Mesendoderm (in vitro differentiated cells): ENCODE measurements around the gene FOLR1.
"Not testable (repeated sequence)": the region's sequence is repeated elsewhere in the genome, so short reads cannot be mapped to it uniquely, and the experiment has no call there.

ENCODE experiments used
- DNase-seq: peaks from one replicate; pipeline ENCODE4 v3.0.0; 2013
- H2AK5ac ChIP-seq: 2 replicates; pipeline ENCODE4 v1.6.1; 2013; ENCODE audit warnings: low read length, inconsistent platforms
- H2BK120ac ChIP-seq: 2 replicates; pipeline ENCODE4 v1.6.1; 2013; ENCODE audit warnings: low read depth, mild to moderate bottlenecking, low read length, moderate library complexity, mixed read lengths
- H2BK15ac ChIP-seq: replicated peaks from 2 replicates; pipeline ENCODE4 v1.6.1; 2013; ENCODE audit warnings: low read depth, mild to moderate bottlenecking, moderate library complexity
- H2BK5ac ChIP-seq: 2 replicates; pipeline ENCODE4 v1.6.1; 2013; ENCODE audit warnings: low read length, inconsistent platforms
- H3K18ac ChIP-seq: 2 replicates; pipeline ENCODE4 v1.6.1; 2013; ENCODE audit warnings: mild to moderate bottlenecking, low read length, mixed read lengths
- H3K23ac ChIP-seq: one replicate; pipeline ENCODE4 v1.6.1; 2013; ENCODE audit warnings: low read length
- H3K27ac ChIP-seq: 2 replicates; pipeline ENCODE4 v1.5.1; 2013; ENCODE audit warnings: low read depth, mild to moderate bottlenecking, inconsistent platforms, low read length, moderate library complexity
- H3K27me3 ChIP-seq: 2 replicates; pipeline ENCODE4 v1.6.1; 2013; ENCODE audit warnings: low read length, control low read depth, mild to moderate bottlenecking, inconsistent platforms; ENCODE audit not compliant: insufficient read depth, poor library complexity
- H3K36me3 ChIP-seq: 2 replicates; pipeline ENCODE4 v1.6.1; 2013; ENCODE audit warnings: low read length, inconsistent platforms; ENCODE audit not compliant: control insufficient read depth, insufficient read depth
- H3K4ac ChIP-seq: one replicate; pipeline ENCODE4 v1.6.1; 2013; ENCODE audit warnings: low read depth, mild to moderate bottlenecking, low read length, moderate library complexity
- H3K4me1 ChIP-seq: 2 replicates; pipeline ENCODE4 v1.6.1; 2013; ENCODE audit warnings: low read depth, low read length, inconsistent platforms; ENCODE audit not compliant: control insufficient read depth
- H3K4me2 ChIP-seq: 2 replicates; pipeline ENCODE4 v1.6.1; 2013; ENCODE audit warnings: low read length
- H3K4me3 ChIP-seq: 2 replicates; pipeline ENCODE4 v1.5.1; 2013; ENCODE audit warnings: mild to moderate bottlenecking, low read length
- H3K56ac ChIP-seq: one replicate; pipeline ENCODE4 v1.6.1; 2013; ENCODE audit warnings: low read length
- H3K79me1 ChIP-seq: 2 replicates; pipeline ENCODE4 v1.6.1; 2013; ENCODE audit warnings: low read length, inconsistent platforms
- H3K79me2 ChIP-seq: 2 replicates; pipeline ENCODE4 v1.6.1; 2013; ENCODE audit warnings: mild to moderate bottlenecking, low read length; ENCODE audit not compliant: control insufficient read depth, insufficient read depth
- H3K9ac ChIP-seq: 2 replicates; pipeline ENCODE4 v1.6.1; 2013; ENCODE audit warnings: low read length, inconsistent platforms
- H4K5ac ChIP-seq: one replicate; pipeline ENCODE4 v1.6.1; 2013; ENCODE audit warnings: low read length
- H4K8ac ChIP-seq: one replicate; pipeline ENCODE4 v1.6.1; 2013; ENCODE audit warnings: low read depth, mild to moderate bottlenecking, control low read depth, low read length, moderate library complexity
- WGBS: extraction: QIAGEN DNeasy Blood & Tissue Kit; methylation state at CpG from one replicate; pipeline ENCODE4 v1.1.7; 2013; ENCODE audit warnings: low lambda C conversion rate, missing lambda C conversion rate; ENCODE audit not compliant: insufficient coverage; ENCODE audit errors: extremely low coverage; 5-methylcytosine and 5-hydroxymethylcytosine counted together

The FOLR1 gene

DNA sequence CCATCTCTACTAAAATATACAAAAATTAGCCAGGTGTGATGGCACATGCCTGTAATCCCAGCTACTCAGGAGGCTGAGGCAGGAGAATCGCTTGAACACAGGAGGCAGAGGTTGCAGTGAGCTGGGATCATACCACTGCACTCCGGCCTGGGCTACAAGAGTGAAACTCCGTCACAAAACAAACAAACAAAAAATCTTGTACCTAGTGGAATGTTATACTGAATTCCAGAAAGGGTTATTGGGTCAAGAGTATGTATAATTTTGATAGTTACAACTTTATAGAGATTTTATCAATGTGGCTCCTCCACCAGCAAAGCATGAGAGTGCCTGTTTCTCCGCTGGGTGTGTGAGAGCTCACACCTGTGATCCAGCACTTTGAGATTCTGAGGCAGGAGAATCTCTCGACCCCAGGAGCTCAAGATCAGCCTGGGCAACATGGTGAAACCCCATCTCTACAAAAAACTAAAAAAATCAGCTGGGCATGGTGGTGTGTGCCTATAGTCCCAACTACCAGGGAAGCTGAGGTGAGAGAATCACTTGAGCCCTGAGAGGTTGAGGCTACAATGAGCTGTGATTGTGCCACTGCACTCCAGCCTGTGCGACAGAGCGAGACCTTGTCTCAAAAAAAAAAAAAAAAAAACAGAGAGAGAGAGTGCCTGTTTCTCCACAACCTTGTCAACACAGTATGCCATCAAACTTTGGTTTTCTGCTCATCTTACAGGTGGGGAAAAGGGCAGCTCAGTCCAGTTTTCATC is 12.7 kb upstream of the FOLR1 start:
- DNase-seq: no peak
- Histone ChIP-seq H3K4ac (no peak overlapping the region), H3K18ac (no peak overlapping the region), H3K79me2 (no peaks in the 10 kb centered on the region), H3K23ac (no peak overlapping the region), H3K4me1 (no peaks in the 10 kb centered on the region), H3K4me3 (no peak overlapping the region), H3K4me2 (no peak overlapping the region), H2AK5ac (no peak overlapping the region), H3K27me3 (no peaks in the 10 kb centered on the region), H4K8ac (no peak overlapping the region), H3K36me3 (no peaks in the 10 kb centered on the region), H2BK15ac (no peak overlapping the region), H3K9ac (no peak overlapping the region), H2BK5ac (no peak overlapping the region), H2BK120ac (no peak overlapping the region), H3K56ac (no peak overlapping the region), H3K79me1 (no peaks in the 10 kb centered on the region), H4K5ac (no peak overlapping the region), H3K27ac (no peak overlapping the region)
- no CpG with 5 or more reads among the region's 7 CpGs for WGBS

DNA sequence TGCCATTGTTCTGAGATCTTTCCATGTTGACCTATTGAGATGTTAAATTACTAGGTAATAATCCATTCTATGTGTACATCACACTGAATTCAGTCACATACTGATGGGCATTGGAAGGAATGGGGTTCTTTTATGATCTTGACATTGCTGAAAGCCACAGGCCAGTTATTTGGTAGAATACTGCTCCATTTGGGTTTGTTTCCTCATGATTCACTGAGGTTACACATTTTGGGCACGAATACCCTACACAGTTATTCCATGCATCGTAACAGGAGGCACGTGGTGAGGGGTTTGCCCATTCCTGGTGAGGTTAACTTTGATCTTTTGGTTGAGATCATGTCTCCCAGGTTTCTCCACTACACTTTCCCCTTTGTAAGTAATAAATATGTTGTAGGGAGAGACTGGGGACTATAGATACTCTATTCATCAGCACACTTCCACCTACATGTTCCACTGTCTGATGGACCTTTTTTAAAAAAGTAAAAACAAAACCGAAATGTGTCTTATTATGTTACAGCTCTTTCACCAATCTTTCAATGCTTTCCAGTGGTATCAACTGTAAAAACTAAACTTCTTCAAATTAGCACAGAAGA is 12.0 kb upstream of the FOLR1 start:
- H3K9ac ChIP-seq: no peak overlapping the region
- no peak overlapping the region for H3K4me2 ChIP-seq
- WGBS: no CpG with 5 or more reads among the region's 4 CpGs
- H3K56ac ChIP-seq: no peak overlapping the region
- H2BK5ac ChIP-seq: no peak overlapping the region
- no peaks in the 10 kb centered on the region for H3K27me3 ChIP-seq
- H3K4me1 ChIP-seq: no peaks in the 10 kb centered on the region
- H3K23ac ChIP-seq: no peak overlapping the region
- H3K79me1 ChIP-seq: no peaks in the 10 kb centered on the region
- H3K27ac ChIP-seq: no peak overlapping the region
- no peak overlapping the region for H2AK5ac ChIP-seq
- H3K79me2 ChIP-seq: no peaks in the 10 kb centered on the region
- H3K4ac ChIP-seq: no peak overlapping the region
- H2BK120ac ChIP-seq: no peak overlapping the region
- no peak overlapping the region for H3K4me3 ChIP-seq
- H4K8ac ChIP-seq: no peak overlapping the region
- no peak overlapping the region for H3K18ac ChIP-seq
- no peak overlapping the region for H4K5ac ChIP-seq
- no peaks in the 10 kb centered on the region for H3K36me3 ChIP-seq
- no peak overlapping the region for H2BK15ac ChIP-seq
- no peak for DNase-seq

DNA sequence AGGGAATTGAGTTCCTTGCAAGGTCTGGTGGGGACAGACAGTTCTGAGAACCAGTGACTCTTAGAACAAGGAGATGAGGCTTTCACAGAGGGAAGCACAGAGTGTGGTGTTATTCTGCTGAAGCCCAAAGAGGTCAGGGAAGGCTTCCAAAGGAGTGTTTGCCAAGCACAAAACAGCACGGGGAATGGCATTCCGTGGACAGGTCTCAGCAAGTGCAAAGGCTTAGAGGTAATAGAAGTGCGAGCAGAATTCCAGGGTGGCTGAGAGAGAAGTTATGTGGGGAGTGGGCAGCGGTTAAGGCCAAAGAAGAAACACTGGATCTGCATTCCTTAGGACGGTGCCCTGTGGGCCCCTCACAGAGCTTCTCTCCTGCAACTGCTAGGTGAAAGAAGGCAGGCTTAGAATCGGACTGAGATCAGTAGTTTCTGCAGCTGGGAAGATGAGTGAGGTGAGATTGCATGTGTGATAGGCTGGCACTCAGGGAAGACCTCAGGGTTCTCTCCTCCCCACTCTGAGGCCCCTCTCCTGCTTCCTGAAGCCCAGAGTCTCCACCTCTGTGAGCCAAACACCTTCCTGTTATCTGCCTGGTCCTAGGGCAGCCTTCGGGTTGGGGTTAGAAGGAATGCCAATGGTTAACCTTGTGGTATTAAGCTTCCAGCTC is 10.9 kb upstream of the FOLR1 start:
- not testable (repeated sequence) for H2AK5ac ChIP-seq, H3K9ac ChIP-seq, H3K36me3 ChIP-seq, DNase-seq, H3K4me1 ChIP-seq, H3K4me3 ChIP-seq, H4K5ac ChIP-seq, H3K27me3 ChIP-seq, H3K79me2 ChIP-seq, H3K4me2 ChIP-seq, H3K4ac ChIP-seq, H3K56ac ChIP-seq, H2BK120ac ChIP-seq, H3K18ac ChIP-seq, H3K79me1 ChIP-seq, H3K23ac ChIP-seq, H4K8ac ChIP-seq, H2BK15ac ChIP-seq, H2BK5ac ChIP-seq, H3K27ac ChIP-seq
- WGBS: no CpG with 5 or more reads among the region's 7 CpGs

DNA sequence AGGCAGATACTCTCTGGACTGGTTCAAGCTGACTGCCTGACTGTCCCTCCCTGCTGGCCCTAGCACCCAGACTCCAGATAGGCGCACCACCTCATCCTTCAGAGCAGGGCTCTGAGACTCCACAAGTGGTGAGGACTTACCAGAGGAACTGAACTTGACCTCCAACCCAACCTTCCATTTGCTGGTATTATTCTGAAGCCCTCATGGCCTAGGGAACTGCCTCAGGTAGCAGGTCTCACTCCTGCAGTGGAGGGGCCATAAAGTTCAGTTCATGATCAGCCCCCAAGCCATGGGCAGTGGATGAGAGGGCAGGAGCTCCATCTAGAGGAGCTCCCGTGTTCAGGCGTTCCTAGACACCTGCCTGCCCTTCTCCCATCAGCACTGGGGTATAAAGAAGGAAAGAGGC is 10.4 kb upstream of the FOLR1 start:
- not testable (repeated sequence) for H3K79me2 ChIP-seq, H3K4ac ChIP-seq, H2AK5ac ChIP-seq, H3K27me3 ChIP-seq, H4K8ac ChIP-seq, H2BK5ac ChIP-seq, H3K79me1 ChIP-seq, H3K36me3 ChIP-seq, H3K56ac ChIP-seq, H2BK120ac ChIP-seq, H4K5ac ChIP-seq, H3K4me3 ChIP-seq, H3K9ac ChIP-seq, H3K4me1 ChIP-seq, H3K4me2 ChIP-seq, H3K27ac ChIP-seq, H2BK15ac ChIP-seq, H3K23ac ChIP-seq, H3K18ac ChIP-seq
- DNase-seq: peak; percentile 45
- no CpG with 5 or more reads among the region's 3 CpGs for WGBS

DNA sequence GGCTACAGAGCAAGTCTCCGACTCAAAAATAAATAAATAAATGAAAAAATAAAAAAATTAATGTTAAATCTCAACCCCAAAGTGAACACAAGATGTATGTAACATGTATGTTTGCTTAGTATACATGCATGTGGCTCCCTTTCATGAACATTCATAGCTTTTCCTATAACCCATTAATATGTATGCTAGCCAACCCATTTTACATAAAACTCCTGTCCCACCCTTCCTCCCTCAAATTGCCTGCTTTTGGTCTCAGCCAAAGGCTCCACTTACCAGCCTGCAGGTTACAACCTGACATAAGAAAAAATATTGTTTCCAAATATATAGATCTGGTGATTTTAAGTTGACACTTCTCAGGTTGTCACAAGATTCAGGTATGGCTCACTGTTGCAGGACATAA is 3.7 kb upstream of the FOLR1 start:
- no peak overlapping the region for H2BK120ac ChIP-seq
- H3K79me2 ChIP-seq: no peaks in the 10 kb centered on the region
- H3K4me3 ChIP-seq: no peak overlapping the region
- H3K23ac ChIP-seq: no peak overlapping the region
- H4K8ac ChIP-seq: no peak overlapping the region
- no peak overlapping the region for H2AK5ac ChIP-seq
- H3K4ac ChIP-seq: no peak overlapping the region
- H3K27me3 ChIP-seq: no peaks in the 10 kb centered on the region
- no peak overlapping the region for H2BK5ac ChIP-seq
- H3K79me1 ChIP-seq: no peaks in the 10 kb centered on the region
- H3K18ac ChIP-seq: no peak overlapping the region
- DNase-seq: no peak
- H3K27ac ChIP-seq: no peak overlapping the region
- H3K56ac ChIP-seq: no peak overlapping the region
- no peaks in the 10 kb centered on the region for H3K36me3 ChIP-seq
- no peak overlapping the region for H2BK15ac ChIP-seq
- WGBS: no CpG with 5 or more reads among the region's 1 CpG
- H3K9ac ChIP-seq: no peak overlapping the region
- no peak overlapping the region for H3K4me2 ChIP-seq
- no peak overlapping the region for H4K5ac ChIP-seq
- peaks cover 14% of the 10 kb centered on the region for H3K4me1 ChIP-seq
